Activated gamma-delta T cell (primary cell): ENCODE results near the gene JAML.

Source experiments
- DNase-seq: peaks from one replicate; lab custom pipeline; 2025; lab: John Stamatoyannopoulos, UW

JAML gene

DNA sequence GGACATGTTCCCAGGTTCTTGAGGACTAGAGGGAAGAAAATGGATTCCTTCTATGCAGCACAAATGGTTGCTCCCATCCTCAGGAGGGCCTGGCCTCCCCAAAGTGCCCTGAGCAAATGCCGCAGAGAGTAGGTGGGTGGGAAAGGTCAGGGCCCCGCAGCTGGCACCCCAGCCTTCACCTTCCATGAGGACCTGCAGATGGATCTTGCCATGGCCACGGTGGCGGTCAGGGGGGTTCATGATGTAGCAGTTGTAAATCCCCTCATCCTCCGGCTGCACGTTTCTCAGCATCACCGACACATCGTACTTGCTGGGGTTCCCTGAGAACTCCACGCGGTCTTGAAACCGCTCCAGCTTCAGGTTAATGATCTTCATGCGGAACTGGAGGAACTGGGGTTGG is 56.9 kb downstream of the JAML start:
- no peak for DNase-seq

DNA sequence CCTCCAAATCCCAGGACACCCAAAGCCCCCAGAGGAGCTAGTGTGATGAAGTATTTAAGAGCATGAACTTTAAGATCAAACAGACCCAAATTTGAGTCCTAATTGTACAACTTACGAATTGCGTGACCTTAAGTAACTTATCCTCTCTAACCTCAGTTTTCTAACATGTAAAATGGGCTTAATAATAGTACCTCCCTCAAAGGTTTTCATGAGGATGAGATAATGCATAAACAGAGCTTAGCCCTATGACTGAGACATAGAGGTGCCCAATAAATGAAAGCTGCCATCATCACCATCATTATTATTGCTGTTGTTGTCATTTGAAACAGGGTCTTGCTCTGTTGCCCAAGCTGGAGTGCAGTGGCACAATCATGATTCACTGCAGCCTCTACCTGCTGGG is 57.6 kb downstream of the JAML start:
- DNase-seq = no peak

DNA sequence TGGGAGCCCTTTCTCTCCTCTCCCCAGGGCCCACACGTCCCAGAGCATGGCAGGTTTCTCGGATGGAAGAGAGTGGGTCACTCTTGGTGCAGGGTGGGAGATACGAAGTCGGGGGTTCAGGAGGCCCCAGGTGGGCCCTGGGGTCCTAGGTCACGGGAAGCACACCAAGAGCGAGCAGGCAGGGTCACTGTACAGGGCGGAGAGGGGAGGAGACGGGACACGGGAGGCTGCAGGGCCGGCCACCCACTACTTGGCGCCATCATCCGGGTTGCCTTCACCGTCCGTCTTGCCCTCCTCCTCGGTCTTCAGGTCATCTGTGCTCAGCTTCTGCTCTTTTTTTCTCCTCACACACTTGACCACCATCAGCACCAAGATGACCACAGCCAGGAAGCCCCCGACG is 58.2 kb downstream of the JAML start:
- no peak for DNase-seq

DNA sequence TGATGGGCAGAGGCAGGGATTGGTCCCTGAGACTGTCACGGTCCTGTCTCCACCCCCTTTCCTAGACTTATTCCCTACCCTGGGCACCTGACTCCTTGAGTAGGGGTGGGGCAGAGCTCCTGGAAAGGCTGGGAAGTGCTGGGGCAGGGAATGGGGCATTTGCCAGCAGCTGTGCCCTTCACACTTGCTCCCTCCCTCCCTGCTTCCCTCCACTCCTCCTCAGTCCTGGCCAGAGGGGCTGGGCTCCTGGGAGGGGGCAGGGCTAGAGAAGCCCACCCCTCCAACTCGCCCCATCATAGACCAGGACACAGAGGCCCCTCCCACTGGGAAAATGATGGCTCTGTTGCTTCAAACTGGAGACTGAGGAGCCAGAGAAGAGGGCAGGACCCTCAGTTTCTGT is 59.9 kb downstream of the JAML start:
- DNase-seq = no peak

DNA sequence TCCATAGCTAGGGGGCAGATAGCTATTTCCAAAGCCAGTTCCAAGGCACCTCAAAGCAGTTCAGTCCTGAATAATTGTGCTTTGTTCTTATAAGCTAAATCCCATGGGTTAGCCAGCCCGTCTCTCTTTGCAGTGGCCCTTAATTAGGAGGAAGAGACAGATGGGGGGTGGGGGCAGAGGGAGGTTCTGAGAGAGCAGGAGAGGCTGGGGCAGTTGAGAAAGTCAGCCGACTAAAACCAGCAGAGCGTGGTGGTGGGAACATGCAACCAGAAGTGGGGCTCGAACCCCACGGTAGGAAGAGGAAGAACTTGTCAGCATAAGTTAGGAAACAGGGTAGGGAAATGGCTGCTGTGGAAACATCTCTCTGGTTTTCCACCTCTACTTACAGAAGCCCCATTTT is 61.3 kb downstream of the JAML start:
- DNase-seq = no peak

DNA sequence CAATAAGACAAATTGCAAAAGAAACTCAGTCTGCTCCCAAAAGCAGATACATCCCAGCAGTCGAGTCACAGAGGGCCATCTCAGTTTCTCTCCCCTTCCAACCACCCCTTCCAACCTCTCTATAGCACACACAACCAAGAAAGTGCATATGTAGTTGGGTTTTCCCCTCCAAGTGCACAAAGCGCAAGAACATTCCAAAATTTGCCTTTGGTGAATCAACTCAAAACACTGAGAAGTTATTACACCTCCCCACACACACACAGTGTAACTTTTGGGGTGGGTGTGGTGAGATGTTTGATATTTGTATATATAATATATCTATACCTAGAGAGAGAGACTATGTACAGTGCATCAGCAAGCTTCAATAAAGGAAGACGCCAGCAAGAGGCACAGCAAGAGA is 62.0 kb downstream of the JAML start:
- DNase-seq = no peak

DNA sequence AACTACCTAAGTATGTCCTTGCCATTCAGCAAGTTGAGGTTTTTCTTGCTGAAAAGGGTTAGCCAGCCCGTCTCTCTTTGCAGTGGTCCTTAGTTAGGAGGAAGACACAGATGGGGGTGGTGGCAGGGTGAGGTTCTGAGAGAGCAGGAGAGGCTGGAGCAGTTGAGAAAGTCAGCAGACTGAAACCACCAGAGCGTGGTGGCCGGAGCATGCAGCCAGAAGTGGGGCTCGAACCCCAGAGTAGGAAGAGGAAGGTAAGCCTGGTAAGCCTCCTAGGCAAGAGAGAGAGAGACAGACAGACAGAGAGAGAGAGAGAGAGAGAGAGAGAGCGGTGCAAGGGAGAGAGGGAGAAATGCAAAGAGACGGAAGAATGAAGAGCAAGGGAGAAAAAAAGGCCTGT is 63.0 kb downstream of the JAML start:
- no peak for DNase-seq

DNA sequence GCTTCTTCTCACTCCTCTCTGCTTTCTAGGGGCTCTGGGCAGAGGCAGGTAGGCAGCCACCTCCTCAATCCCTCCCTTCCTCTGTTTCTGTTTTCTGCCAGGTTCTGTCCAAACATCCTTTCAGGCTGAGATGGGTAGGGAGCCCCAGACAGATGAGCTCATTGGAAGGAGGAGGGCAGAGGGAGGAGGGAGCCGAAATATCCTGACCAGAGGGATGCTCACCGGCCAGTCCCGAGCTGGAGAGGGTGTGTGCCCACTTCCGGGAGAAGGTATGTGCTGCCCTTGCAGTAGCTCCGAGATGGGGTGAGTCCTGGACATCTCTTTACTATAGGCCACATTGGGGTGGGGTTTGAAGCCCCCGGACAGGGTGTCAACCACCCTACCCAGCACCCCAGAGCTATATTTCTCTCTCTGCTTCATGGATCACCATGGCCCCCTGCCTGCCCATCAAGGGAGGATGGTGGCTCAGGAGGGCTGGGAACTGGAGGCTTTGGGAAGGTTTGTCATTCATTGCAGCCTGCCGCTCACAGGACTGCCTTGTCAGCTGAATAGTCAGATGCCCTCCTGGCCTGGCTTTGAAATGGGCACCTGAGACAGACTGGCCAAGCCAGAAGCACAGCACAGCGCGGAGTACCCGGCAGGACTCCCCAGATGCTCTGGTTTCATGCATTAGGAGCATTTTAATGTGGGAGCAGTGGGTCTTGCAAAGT is 67.5 kb downstream of the JAML start:
- DNase-seq = no peak

DNA sequence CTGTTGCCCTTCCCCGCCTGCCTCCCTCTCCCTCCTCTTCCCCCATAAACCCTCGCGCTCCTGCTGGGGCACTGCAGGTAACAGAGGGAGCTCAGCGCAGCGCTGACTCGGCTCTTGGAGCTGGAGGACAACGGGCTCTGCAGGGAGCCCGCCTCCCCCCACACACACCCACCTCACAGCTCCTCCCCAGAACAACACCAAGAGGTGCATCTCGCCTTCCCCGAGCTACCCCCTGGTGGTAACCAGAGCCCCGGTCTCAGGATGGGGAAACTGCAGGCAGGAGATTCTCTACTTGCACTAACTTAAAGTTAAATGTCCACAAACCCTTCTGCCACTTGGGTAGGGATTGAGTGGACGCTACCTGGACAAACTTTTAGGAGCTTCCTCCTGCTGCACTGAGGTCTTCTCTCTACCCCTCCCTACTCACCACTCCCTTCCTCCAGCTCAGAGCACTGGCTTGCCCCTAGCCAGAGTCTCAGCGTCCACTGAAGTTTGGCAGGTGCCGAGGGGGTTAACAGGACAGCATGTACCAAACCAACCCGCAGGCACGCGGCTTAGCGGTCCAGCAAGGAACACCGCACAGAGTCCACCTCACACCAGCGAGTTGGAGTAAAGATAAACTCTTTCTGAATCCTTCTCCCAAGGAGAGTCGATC is 68.2 kb downstream of the JAML start:
- DNase-seq = no peak

DNA sequence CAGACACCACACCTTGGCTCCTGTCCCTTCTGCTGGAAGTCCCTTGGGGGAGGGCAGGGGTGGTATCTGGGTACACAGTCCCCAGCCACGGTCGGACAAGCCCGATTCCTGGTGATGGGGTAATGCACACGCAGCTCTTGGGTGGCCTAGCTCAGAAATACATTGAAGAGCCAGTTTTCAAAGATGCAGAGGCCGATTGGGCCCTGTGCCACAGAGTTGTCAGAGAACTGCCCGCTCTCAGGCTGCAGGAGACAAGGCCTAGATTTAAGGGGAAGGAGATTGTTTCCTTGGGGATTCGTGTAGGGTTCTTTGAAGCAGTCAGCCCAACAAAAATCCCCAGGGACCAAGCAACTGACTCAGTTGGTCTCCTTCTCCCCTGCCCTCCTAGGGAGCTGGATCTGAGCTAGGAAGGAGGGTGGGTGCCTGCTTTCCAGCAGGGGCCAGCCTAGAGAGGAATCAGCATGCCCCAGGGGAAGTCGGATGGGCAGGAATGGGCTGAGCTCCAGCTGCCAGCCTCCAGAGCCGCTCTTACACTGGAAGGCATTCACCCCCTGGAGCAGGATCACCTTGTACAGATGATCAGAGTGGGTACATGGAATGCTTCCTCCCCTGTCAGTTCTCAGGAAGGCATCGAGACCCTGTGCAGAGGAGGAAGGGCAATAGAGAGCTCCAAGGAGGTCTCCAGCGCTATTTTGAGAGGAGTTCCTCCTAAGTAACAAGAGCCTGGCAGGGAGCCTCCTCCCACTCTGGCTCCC is 68.9 kb downstream of the JAML start:
- no peak for DNase-seq

DNA sequence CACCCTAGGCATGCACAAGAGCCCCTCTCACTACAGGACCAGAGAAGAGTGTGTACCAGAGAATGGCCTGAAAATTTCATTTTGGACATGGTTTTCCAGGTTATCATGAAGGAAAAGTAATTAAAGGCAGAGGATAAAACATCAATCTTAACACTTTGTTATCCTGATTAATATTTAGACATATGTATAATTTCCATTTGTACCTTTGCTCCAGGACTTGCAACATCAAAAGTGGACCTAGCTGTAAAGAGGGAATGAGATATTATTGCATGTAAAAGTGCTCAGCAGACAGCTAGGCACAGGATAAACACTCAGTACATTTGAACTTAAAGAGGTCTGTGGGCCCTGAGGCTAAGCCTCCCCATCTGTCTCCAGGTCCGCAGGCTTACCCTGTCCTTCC is 70.2 kb downstream of the JAML start:
- DNase-seq = no peak

DNA sequence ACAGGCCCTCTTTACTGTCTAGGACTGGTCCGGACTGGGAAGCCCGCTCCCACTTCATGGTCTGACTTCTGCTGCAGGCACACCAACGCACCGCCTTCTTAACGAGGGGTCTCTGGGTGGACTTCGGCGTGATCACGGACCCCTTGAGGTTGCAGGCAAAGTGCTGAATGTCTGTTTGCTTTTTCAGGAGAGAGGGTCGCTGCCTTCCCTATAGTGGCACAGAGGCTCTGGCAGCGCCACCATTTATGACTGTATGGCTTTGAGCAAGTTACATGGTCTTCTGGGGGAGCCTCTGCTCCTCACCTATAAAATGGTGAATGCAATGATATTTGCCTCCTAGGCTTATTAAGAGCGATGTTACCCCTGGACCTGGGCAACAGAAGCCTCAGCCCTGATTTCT is 70.8 kb downstream of the JAML start:
- DNase-seq = no peak

DNA sequence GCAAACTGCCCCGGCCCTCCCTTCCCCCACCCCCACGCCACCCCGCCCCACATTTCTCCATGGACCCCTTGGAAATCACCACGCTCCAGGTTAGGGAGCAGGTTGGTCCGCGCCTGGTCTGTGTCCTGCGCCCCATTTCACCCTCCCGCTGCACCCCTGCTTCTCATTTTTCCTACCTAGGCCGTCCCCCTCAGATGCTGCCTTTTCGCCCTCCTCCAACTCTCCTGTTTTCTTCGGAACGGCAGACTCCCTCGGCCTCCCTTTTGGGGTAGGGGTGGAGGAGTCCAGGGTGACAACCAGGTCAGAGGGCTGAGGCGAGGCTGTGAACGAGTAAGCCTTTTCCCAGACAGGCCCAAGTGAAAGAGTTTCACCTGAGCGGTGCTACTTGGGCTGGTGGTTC is 71.3 kb downstream of the JAML start:
- DNase-seq = no peak

DNA sequence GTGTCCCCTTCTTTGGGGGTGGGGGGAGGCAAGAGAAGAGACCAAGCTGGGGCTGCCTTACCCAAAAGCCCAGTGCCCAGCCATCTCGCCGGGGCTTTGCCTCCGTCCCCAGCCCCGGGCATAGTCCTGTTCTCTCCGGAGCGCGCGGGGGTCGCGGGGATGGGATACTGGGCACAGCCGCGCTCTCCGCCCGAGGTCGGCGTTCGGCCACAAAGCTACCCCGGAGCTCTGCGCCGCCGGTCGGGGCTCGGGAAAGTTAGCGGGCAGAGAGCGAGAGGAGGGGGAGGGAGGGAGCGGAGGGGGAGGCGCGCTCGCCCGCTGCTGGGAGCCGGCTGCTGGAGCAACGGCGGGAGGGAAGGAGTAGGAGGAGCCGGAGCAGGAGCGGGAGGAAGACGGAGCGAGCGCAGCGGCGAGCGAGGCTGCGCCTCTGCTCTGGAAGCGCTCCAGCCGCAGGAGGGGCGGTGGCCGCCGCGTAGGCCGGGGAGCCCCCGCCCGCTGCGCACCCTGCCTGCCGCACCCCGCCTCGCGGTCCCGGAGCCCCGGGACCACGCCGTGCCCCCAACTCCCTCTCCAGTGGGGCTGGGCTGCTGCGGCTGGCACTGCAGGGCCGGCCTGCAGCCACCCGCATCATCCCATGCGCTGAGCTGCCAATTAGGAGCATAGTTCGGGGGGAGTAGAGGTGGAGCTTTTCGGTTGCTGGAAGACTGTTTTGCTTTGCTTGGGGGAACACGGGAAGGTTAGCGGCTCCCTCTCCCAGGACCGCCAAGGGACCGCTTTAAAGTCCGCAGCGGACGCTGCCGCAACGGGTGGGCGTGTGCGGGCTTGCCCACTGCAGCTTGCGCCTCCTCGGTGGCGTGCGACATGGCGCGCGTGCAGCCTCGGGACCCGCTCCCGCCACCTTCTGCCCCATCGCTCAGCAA is 72.0 kb downstream of the JAML start, which contains the start of gene SCN4B:
TSS of gene SCN4B (minus strand) at position 272 of the 920 bp plus-strand sequence. CDS start at position 122, 150 bp downstream.
- no peak for DNase-seq

DNA sequence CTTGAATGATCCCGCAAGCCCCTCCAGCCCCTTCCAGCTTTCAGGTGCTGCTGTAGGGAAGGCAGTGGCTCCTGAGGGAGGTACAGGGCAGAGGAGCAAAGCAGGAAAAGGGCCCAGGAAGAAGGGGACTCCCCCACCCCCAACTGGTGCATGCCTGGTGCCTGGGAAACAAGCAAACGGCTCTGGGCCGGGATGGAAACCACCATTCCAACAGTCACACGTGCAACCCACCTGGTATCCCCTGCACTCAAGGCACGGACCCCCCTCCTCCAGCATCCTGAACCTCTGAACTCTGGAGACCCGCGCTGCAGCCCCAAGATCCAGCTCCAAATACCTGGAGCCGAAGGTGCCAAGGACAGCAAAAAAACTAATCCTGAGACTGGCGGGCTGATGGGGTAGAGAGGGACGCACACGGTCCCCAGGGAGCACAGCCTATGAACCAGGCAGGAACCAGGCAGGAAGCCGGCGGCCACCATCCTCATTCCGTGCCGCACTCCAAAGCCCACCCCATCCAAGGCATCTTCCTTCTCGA is 72.7 kb downstream of the JAML start:
- no peak for DNase-seq

DNA sequence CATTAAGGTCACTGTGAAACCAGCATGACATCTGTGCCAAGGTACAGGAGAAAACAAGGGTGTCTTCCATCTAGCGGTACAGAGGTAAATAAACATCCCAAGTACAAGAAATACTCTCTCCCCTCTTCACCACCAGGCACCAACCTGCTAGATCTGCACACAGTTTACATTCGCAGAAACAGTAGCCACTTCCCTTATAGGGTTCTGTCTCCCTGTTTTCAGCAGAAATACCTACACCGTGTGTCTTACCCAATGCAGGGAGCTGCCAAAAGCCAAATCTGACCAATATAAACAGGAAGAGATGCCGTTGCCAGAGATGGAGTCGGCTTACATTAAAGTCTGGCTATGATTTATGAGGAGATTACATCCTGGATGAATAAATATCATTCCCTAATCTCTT is 73.4 kb downstream of the JAML start:
- no peak for DNase-seq

DNA sequence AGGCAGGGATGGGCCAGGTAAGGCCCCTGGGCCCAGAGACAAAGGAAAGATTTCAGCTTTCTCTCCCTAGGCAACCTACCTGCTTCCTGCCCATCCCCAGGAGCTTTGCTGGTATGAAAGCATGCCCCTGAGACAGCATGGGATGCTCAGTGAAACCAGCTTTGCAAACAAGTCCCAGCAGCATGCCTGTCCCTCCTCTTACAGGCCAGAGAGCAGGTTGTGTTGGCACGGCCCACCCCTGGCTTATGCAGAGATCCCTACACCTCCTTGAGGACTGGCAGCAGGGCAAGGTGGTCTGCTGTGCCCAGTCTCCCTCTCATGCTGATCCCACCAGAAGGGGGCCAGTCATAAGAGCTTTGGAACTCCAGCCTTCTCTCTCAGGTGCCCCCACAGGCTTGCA is 75.3 kb downstream of the JAML start:
- DNase-seq = no peak

DNA sequence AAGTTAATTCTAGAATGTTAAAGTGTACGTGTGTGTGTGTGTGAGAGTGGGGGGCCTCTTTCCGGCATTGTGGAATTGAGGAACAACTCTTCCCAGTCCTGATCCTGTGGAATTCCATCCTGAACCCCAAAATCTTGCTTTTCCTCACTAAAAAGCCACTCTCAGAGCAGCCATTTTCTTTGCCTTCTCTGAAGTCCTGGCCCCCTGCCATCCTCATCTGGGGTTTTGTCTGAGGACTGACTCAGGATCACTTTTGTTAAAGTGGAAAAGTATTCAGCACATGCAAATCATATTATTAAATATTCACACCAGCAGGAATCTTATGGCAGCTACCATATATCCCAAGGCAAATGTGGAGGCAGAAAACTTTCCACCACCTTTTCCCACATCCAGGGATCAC is 76.0 kb downstream of the JAML start:
- no peak for DNase-seq

DNA sequence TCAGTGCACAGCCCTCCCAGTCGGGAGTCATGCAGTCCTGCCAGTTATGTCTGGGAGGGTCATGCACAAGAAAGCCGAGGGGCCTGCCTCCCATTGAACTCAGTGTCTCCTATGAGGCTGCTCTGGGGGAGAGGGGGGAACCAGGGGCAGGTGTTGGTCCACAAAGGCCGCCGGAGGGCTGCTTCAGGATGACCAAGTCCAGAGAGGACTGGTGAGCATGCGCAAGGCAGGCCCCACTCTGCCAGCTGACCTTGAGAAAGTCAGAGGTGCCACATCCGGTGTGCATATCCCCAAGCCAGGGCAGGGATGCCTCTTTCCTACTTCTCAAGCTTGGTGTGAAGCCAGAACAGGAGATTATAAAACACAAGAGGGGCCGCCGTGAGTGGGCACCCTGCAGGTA is 76.6 kb downstream of the JAML start:
- no peak for DNase-seq

DNA sequence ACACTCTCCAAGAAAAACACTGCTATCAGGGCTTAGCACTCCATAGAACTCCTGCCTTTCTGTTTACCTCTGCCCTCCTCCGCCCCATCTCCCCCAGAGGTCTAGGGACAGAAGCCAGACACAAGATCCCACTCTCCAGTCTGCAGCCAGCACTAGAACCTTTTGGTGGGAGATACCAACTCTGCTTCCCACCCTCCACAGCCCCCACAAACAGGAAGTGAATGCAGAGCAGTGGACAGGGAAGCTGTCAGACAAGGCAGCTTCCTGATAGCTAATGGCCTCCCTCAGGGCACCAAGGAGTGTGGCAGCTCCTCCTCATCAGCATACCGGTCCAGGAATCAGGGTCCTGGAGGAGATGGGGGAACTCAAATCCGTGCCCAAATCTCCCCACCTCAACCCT is 77.3 kb downstream of the JAML start:
- no peak for DNase-seq

DNA sequence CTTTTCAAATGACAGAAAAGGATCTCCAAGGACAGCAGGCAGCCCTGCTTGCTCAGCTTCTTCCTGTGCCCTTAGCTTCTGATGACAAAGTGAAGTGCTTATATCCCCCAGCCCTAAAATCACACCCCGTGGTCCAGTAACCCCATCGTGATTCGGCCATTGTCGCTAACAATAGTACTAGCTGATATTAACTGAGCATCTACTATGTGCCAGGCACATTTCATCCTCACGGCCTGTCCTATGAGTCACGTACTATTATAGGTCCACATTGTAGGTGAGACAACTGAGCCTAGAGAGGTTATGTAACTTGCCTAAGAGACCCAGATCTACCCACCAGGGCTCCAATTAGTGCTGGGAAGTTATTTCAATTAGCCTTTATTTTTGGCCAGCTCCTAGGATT is 78.3 kb downstream of the JAML start:
- no peak for DNase-seq
